ENCODE results near the gene ATP6V1F. TPM values are rescaled to one million over a fixed set of nuclear protein-coding genes. Genes with fewer than 3 reads are reported as not detected.
A peak's percentile ranks its signal among the peaks of the same experiment; 100 is the strongest.

The ATP6V1F gene
- total and polyA plus RNA-seq, 5 donors, result 127 to 224 (median 137) TPM

GRCh38 chr7:128880791-128881457, 18.3 kb downstream of the ATP6V1F start:
- intact Hi-C loops (cut with DNase I), result loop anchor here in 2 of 4 donors (5.0 to 10.0 kb wide), 2 partner anchors 276 to 409 kb away; no protein-coding TSS in a partner anchor
- Histone ChIP-seq H3K4me3 (ENCODE audit: low read length) (no peak overlapping the region), H3K4me1 (ENCODE audit: control insufficient read depth, insufficient read depth, low read length) (no peaks in the 10 kb centered on the region), H3K9me3 (ENCODE audit: control insufficient read depth, low read length) (no peaks in the 10 kb centered on the region), H3K27me3 (ENCODE audit: control insufficient read depth, insufficient read depth) (no peaks in the 10 kb centered on the region), H3K27ac (ENCODE audit: low read length) (no peak overlapping the region)
- DNase-seq, result peak in 1 of 3 donors; percentile 43
- WGBS, result 67% methylated on average over 11 of the region's 11 CpGs
- no peak for ATAC-seq

DNA sequence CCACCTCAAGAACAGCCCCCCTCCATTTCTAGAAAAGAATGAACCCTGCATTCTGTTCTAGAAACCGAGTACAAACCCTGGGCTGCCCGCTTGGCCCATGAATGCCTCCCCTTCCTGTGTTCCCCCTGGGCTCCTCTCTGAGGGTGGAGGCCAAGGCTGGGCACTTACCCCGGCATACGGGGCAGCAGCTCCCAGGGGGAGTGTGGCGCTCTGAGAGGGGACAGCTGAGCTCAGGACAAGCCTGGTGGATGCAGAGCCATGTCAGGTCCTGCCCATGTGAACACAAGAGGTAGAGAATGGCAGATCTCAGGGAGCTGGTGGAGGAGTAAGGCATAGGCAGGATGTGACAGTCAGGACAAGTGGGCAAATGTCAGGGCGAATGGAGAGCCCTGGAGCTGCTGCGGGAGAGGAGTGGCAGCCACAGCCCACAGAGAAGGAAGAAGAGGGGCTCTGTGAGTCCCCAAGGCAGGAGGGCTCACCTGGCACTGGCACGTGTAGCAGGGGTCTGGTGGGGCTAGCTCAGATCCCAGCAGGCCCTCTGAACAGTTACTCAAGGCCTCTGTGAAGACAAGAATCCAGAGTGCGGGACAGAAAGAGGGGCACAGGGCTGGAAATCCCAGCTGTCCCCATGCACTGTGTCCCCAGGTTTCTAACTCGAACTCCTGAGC, 18.9 kb downstream of the ATP6V1F start:
- Histone ChIP-seq H3K9me3 (ENCODE audit: control insufficient read depth, low read length) (no peaks in the 10 kb centered on the region), H3K27ac (ENCODE audit: low read length) (no peak overlapping the region), H3K4me1 (ENCODE audit: control insufficient read depth, insufficient read depth, low read length) (no peaks in the 10 kb centered on the region), H3K27me3 (ENCODE audit: control insufficient read depth, insufficient read depth) (no peaks in the 10 kb centered on the region), H3K4me3 (ENCODE audit: low read length) (no peak overlapping the region)
- DNase-seq, result peak in 1 of 3 donors; percentile 12
- WGBS, result 77% methylated on average over 10 of the region's 10 CpGs
- ATAC-seq, result no peak
- intact Hi-C loops (cut with DNase I), result loop anchor here in 2 of 4 donors (5.0 to 10.0 kb wide), 2 partner anchors 277 to 409 kb away; no protein-coding TSS in a partner anchor

DNA sequence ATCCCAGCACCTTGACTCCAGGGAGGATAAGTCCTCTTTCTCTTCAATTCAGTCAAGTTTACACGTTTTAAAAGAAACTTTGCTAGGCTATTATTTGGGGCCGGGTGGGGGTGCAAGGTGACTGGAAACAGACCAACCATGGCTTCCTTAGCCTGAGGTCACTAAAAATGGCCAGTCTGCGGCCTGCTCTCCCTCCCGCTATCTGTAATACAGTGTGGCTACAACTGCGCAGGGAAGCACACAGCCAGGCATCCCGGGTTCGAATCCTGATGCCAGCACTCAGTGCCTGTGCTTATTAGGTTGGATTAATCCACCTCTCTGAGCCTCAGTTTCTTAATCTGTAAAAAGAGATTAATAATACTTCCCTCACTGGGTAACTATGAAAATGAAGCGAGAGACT, 19.5 kb downstream of the ATP6V1F start:
- peak in 1 of 3 donors; percentile 22 for DNase-seq
- no peaks in the 10 kb centered on the region for H3K9me3 ChIP-seq (ENCODE audit: control insufficient read depth, low read length)
- ATAC-seq, result no peak
- no peaks in the 10 kb centered on the region for H3K4me1 ChIP-seq (ENCODE audit: control insufficient read depth, insufficient read depth, low read length)
- no peak overlapping the region for H3K4me3 ChIP-seq (ENCODE audit: low read length)
- intact Hi-C loops (cut with DNase I), result loop anchor here in 2 of 4 donors (5.0 to 10.0 kb wide), 2 partner anchors 277 to 410 kb away; no protein-coding TSS in a partner anchor
- WGBS, result 85% methylated on average over 8 of the region's 8 CpGs
- no peak overlapping the region for H3K27ac ChIP-seq (ENCODE audit: low read length)
- H3K27me3 ChIP-seq (ENCODE audit: control insufficient read depth, insufficient read depth), result no peaks in the 10 kb centered on the region

DNA sequence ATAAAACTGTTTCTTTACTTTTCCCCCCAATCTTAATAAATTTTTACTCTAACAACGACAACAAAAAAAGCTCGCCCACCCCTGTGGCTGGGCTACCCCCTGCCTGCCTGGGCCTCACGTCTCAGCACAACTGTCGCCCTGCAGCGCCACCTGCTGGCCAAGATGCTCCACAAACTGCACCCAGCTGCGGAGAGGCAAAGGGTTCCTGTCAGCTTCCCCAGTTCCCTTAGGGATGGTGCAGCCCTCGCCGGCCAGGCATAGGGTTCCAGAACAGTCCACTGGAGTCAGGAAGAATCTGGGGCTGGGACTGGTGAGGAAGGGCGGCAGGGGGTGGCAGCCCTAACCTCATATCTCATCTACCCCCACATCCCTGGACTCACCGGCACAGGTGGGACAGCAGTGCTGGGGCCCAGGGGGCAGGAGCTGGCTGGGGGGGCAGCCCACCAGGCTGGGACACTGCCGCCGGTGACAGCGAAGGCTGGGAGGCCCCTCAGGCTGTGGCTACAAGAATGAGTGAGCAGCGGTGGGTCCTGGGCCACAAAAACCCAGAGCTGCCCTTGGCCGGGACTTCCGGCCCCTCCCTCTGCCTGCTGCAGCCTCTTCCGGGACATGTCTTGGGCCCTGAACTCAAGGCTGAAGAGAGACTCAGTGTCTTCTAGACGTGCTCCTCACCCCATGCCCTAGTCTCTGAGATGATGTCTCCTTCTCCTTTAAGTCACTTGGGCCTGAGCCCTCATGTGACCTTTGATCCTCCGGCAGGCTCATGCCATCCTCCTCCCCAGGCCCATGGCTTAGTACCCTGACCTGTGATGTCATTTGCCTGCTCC, 21.2 kb downstream of the ATP6V1F start:
- Histone ChIP-seq H3K4me1 (ENCODE audit: control insufficient read depth, insufficient read depth, low read length) (no peaks in the 10 kb centered on the region), H3K9me3 (ENCODE audit: control insufficient read depth, low read length) (no peaks in the 10 kb centered on the region), H3K27ac (ENCODE audit: low read length) (no peak overlapping the region), H3K27me3 (ENCODE audit: control insufficient read depth, insufficient read depth) (no peaks in the 10 kb centered on the region), H3K4me3 (ENCODE audit: low read length) (no peak overlapping the region)
- WGBS, result 40% methylated on average over 19 of the region's 19 CpGs
- peak; percentile 52 to 63 for ATAC-seq
- intact Hi-C loops (cut with DNase I), result loop anchor here in 2 of 4 donors (5.0 to 10.0 kb wide), 2 partner anchors 279 to 412 kb away; no protein-coding TSS in a partner anchor
- DNase-seq, result peak; percentile 83 to 94 (median 93)

DNA sequence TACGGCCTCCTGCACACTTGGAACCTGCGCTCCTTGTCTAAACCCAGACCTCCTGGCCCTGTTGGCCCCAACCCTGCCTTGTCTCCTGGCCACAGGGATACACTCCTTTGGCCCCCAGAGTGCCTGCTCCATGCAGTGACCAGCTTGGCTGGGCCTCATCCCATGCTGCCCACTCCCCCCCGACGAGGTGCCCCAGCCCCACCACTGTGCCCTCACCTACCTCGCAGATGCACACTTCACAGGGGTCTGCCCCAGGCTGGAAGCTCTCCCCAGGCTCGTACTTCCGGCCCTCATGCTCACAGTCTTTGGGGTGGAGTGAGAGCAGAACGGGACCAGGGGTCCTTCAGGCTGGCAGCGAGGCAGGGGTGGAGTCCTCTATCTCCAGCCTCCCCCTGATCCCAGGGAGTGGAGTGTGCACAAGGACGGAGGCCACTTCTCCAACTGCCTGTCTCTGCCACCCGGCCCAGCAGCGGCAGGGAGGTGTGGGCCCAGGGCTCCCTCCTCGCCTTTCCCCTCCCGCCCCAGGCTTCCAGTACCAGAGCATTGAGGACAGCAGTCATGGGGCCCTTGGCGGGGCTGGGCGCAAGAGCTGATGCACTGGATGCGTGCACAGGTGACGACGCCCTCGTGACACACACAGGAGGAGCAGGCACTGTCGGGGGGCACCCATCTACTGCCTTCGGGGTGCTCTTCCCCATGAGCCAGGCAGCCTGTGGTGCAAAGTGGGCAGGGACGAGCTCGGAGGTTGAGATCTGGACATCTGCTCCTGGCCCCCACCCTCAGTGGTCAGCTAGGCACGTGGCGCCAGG, 22.1 kb downstream of the ATP6V1F start:
- ATAC-seq (no peak), DNase-seq (peak in 1 of 3 donors; percentile 45)
- intact Hi-C loops (cut with DNase I), result loop anchor here in 2 of 4 donors (5.0 to 10.0 kb wide), 2 partner anchors 280 to 412 kb away; no protein-coding TSS in a partner anchor
- Histone ChIP-seq H3K27me3 (ENCODE audit: control insufficient read depth, insufficient read depth) (no peaks in the 10 kb centered on the region), H3K4me3 (ENCODE audit: low read length) (no peak overlapping the region), H3K27ac (ENCODE audit: low read length) (no peak overlapping the region), H3K9me3 (ENCODE audit: control insufficient read depth, low read length) (no peaks in the 10 kb centered on the region), H3K4me1 (ENCODE audit: control insufficient read depth, insufficient read depth, low read length) (no peaks in the 10 kb centered on the region)
- 78% methylated on average over 26 of the region's 26 CpGs for WGBS

DNA sequence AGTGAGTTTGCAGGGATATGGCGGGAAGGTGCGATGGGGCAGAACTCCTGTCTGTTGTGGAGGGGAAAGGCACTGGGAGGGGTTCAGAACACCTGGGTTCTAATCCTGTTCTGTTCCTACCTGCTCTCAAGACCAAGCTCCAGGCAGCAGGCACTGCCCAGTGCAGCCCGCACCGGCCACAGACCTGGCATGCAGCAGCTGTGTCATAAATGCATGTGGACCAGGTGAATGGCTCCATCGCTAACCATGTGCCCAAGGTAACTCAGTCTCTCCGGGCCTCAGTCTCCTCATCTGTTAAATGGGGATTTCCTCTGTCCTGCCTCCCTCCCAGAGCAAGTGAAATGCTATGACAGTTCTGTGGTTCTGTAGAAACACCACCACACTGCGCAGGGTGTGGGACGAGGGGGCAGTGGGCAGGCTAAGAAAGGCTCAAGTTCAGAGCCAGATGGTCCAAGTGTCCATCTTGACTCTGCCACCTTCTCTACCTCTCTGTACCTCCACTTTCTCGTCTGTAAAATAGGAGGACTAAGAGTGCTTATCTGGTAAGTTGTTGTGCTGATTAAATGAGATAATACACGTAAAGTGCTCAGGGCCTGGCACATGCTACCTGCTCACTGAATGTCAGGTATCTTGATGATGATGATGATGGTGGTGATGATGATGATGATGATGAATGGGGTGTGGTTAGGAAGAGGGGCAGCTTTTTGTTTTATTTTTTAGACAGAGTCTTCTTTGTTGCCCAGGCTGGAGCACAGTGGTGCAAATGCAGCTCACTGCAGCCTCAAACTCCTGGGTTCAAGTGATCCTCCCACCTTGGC, 22.9 kb downstream of the ATP6V1F start:
- no peaks in the 10 kb centered on the region for H3K9me3 ChIP-seq (ENCODE audit: control insufficient read depth, low read length)
- intact Hi-C loops (cut with DNase I), result loop anchor here in 2 of 4 donors (10.0 kb wide), 1 partner anchor 281 kb away; no protein-coding TSS in a partner anchor
- ATAC-seq (no peak), DNase-seq (peak in 1 of 3 donors; percentile 33)
- 85% methylated on average over 10 of the region's 10 CpGs for WGBS
- no peak overlapping the region for H3K4me3 ChIP-seq (ENCODE audit: low read length)
- no peaks in the 10 kb centered on the region for H3K27me3 ChIP-seq (ENCODE audit: control insufficient read depth, insufficient read depth)
- no peak overlapping the region for H3K27ac ChIP-seq (ENCODE audit: low read length)
- no peaks in the 10 kb centered on the region for H3K4me1 ChIP-seq (ENCODE audit: control insufficient read depth, insufficient read depth, low read length)

GRCh38 chr7:128886391-128887168, 23.9 kb downstream of the ATP6V1F start:
- Histone ChIP-seq H3K4me1 (ENCODE audit: control insufficient read depth, insufficient read depth, low read length) (no peaks in the 10 kb centered on the region), H3K4me3 (ENCODE audit: low read length) (no peak overlapping the region), H3K9me3 (ENCODE audit: control insufficient read depth, low read length) (no peaks in the 10 kb centered on the region), H3K27ac (ENCODE audit: low read length) (no peak overlapping the region), H3K27me3 (ENCODE audit: control insufficient read depth, insufficient read depth) (no peaks in the 10 kb centered on the region)
- 59% methylated on average over 14 of the region's 14 CpGs for WGBS
- intact Hi-C loops (cut with DNase I), result loop anchor here in 2 of 4 donors (10.0 kb wide), 1 partner anchor 282 kb away; no protein-coding TSS in a partner anchor
- ATAC-seq (no peak), DNase-seq (peak in 1 of 3 donors; percentile 55)

- Histone ChIP-seq H3K27ac (ENCODE audit: low read length) (no peak overlapping the region), H3K9me3 (ENCODE audit: control insufficient read depth, low read length) (no peaks in the 10 kb centered on the region), H3K4me1 (ENCODE audit: control insufficient read depth, insufficient read depth, low read length) (no peaks in the 10 kb centered on the region), H3K27me3 (ENCODE audit: control insufficient read depth, insufficient read depth) (no peaks in the 10 kb centered on the region), H3K4me3 (ENCODE audit: low read length) (no peak overlapping the region)
- DNase-seq (peak in 1 of 3 donors; percentile 8), ATAC-seq (no peak)
- WGBS, result 90% methylated on average over 7 of the region's 7 CpGs
- intact Hi-C loops (cut with DNase I), result loop anchor here in 2 of 4 donors (10.0 kb wide), 1 partner anchor 283 kb away; no protein-coding TSS in a partner anchor
Observed at GRCh38 chr7:128887169-128888038, 24.7 kb downstream of the ATP6V1F start.
